H1 (cell line): ENCODE results near the gene SPATS2L.

Experiments used
- CHD2 ChIP-seq: IDR thresholded peaks from 2 replicates; pipeline ENCODE4 v1.6.1; 2012; ENCODE audit warnings: low read length, improper control_type of control experiment
- CREB1 ChIP-seq: IDR thresholded peaks from 2 replicates; pipeline ENCODE4 v1.6.1; 2012; ENCODE audit warnings: inconsistent platforms
- CTCF ChIP-seq, 3 experiments: IDR thresholded peaks; 1 replicate in 2 of 3; 2 replicates in 1 of 3; pipeline versions ENCODE4 v1.5.1 to v1.6.1; 2011; ENCODE audit warnings: low read length in 3 of 3, mild to moderate bottlenecking in 3 of 3, inconsistent platforms in 2 of 3, low read depth in 1 of 3, moderate library complexity in 1 of 3; ENCODE audit not compliant: insufficient read depth in 1 of 3; ENCODE audit errors: control extremely low read depth in 1 of 3
- EZH2 ChIP-seq: fragments of 200-600 bp; sonication (generic); IDR thresholded peaks from 2 replicates; pipeline ENCODE4 v1.7.1; 2012; ENCODE audit warnings: low read depth, mild to moderate bottlenecking, moderate library complexity, low read length, inconsistent platforms; ENCODE audit not compliant: severe bottlenecking
- FOSL1 ChIP-seq: IDR thresholded peaks from 2 replicates; pipeline ENCODE4 v1.6.1; 2011; ENCODE audit warnings: mild to moderate bottlenecking, low read depth, low read length, moderate library complexity; ENCODE audit not compliant: insufficient read depth
- JUN ChIP-seq: IDR thresholded peaks from 2 replicates; pipeline ENCODE4 v1.6.1; 2011; ENCODE audit warnings: low read depth, mild to moderate bottlenecking, improper control_type of control experiment, low read length
- KDM1A ChIP-seq: fragments of 200-600, 300-600 bp; sonication (generic); IDR thresholded peaks from 2 replicates; pipeline ENCODE4 v1.7.1; 2016; ENCODE audit warnings: mild to moderate bottlenecking, low read length, borderline replicate concordance
- MAX ChIP-seq: IDR thresholded peaks from 2 replicates; pipeline ENCODE4 v1.6.1; 2012; ENCODE audit warnings: inconsistent platforms
- PHF8 ChIP-seq: fragments of 200-600 bp; sonication (generic); conservative IDR thresholded peaks from 2 replicates; pipeline ENCODE4 v1.7.1; 2012; ENCODE audit warnings: low read depth, mild to moderate bottlenecking, inconsistent platforms, low read length, moderate library complexity
- POU5F1 ChIP-seq: IDR thresholded peaks from 2 replicates; pipeline ENCODE4 v1.6.1; 2011; ENCODE audit warnings: low read depth, mild to moderate bottlenecking, low read length, moderate library complexity
- RXRA ChIP-seq: IDR thresholded peaks from 2 replicates; pipeline ENCODE4 v1.6.1; 2011; ENCODE audit warnings: low read depth, mild to moderate bottlenecking, low read length, moderate library complexity; ENCODE audit not compliant: insufficient read depth
- SP2 ChIP-seq: IDR thresholded peaks from 2 replicates; pipeline ENCODE4 v1.6.1; 2012; ENCODE audit warnings: mild to moderate bottlenecking, low read length, inconsistent platforms
- TEAD4 ChIP-seq: IDR thresholded peaks from 2 replicates; pipeline ENCODE4 v1.6.1; 2012; ENCODE audit warnings: low read depth, low read length, inconsistent platforms, mixed read lengths

- TF ChIP-seq CTCF (IDR thresholded peaks at IDR 0.05; ENCODE audit: control extremely low read depth in 1 of 3, insufficient read depth in 1 of 3, low read depth in 1 of 3, low read length in 3 of 3), result no peak
- no peak for TF ChIP-seq FOSL1
- no peak for TF ChIP-seq SP2
- TF ChIP-seq TEAD4, result no peak
- TF ChIP-seq KDM1A, result no peak
- TF ChIP-seq MAX, result no peak
- no peak for TF ChIP-seq CHD2
- TF ChIP-seq POU5F1, result no peak
- TF ChIP-seq JUN, result no peak
- TF ChIP-seq CREB1, result no peak
- TF ChIP-seq PHF8, result no peak
- TF ChIP-seq RXRA, result no peak
- TF ChIP-seq EZH2, result no peak
These were observed 122.6 kb downstream of the SPATS2L start for GRCh38 chr2:200428961-200429665.
